Psoas muscle (tissue), 8 donors: ENCODE results near the gene AKR1B15. TPM values are rescaled to one million over a fixed set of nuclear protein-coding genes. Genes with fewer than 3 reads are reported as not detected.

Experiments used
- ATAC-seq, 4 donors: fragments of 200-7000 bp; cut with Tn5 transposase; one replicate each; pipeline ENCODE4 v1.9.1; 2020; ENCODE audit warnings: moderate library complexity in 3 of 4, mild to moderate bottlenecking in 2 of 4
- DNase-seq, 2 donors: peaks; one replicate each; pipeline ENCODE4 v3.0.0-alpha.2; 2020
- H3K27ac ChIP-seq: fragments of 200-600 bp; one replicate; pipeline ENCODE4 v1.8.0; 2022
- H3K27me3 ChIP-seq, 3 donors: fragments of 200-600 bp in 1 of 3; one replicate each; pipeline versions ENCODE4 v1.6.1 to v1.8.0; 2013 to 2022; ENCODE audit warnings: low read length in 2 of 3, mild to moderate bottlenecking in 2 of 3, moderate library complexity in 1 of 3; ENCODE audit not compliant: insufficient read depth in 3 of 3
- H3K36me3 ChIP-seq, 2 donors: fragments of 200-600 bp in 1 of 2; one replicate each; pipeline versions ENCODE4 v1.6.1 to v1.8.0; 2013 to 2022; ENCODE audit warnings: low read depth in 1 of 2, mild to moderate bottlenecking in 1 of 2, moderate library complexity in 1 of 2; ENCODE audit not compliant: insufficient read depth in 1 of 2
- H3K4me1 ChIP-seq: fragments of 200-600 bp; one replicate; pipeline ENCODE4 v1.8.0; 2022
- H3K4me3 ChIP-seq: fragments of 200-600 bp; one replicate; pipeline ENCODE4 v1.8.0; 2022; ENCODE audit warnings: mild to moderate bottlenecking
- H3K9me3 ChIP-seq: fragments of 200-600 bp; one replicate; pipeline ENCODE4 v1.8.0; 2022
- WGBS, 3 donors: extraction: QIAGEN DNeasy Blood & Tissue Kit; methylation state at CpG; one replicate each; pipeline versions ENCODE4 v1.1.6 to v1.1.7; 2013; 5-methylcytosine and 5-hydroxymethylcytosine counted together
- intact Hi-C, 2 donors: fragments of 100-400 bp; cut with DNase I; formaldehyde crosslinking; loops; one replicate each; pipeline versions ENCODE4 v1.11.0 to v1.14.2; 2022
- polyA plus RNA-seq, 3 donors: library from polyadenylated mRNA; stranded (reverse); fragments of 200-250 nt; gene quantifications; one replicate each; pipeline ENCODE4 v1.2.3, GENCODE V29; 2013
- total RNA-seq, 4 donors: library from RNA; stranded (reverse); fragmentation: NEBNext Ultra II Directional in 2 of 4; extraction: Animal tissue kit (Norgen Biotek cat#: 25700) in 2 of 4; gene quantifications; one replicate each; pipeline versions ENCODE4 v1.2.1 to v1.2.4, GENCODE V29; 2021 to 2023
- TF ChIP-seq, protein P1 (sequence below): fragments of 200-600 bp; IDR thresholded peaks from one replicate; pipeline ENCODE4 v1.8.0; 2022; ENCODE audit warnings: antibody characterized with exemption
- donor health status: healthy with polysubstance abuse.
- donor health status: DM: no; HTN: no; CAD: no; lungs with moderate emphysema.
- donor health status: Bipolar disorder and iron deficiency.
- donor health status: healthy.
- donor health status: DM: yes; HTN: yes; CAD: no.
- donor health status: DM: no; HTN: no; CAD: no.
- donor health status: DM: no; HTN: no; CAD: no.
- donor health status: DM: yes; HTN: yes; CAD: no.

AKR1B15 gene
- total and polyA plus RNA-seq, 7 donors, result 6.5 to 49.9 (median 16.5) TPM

DNA sequence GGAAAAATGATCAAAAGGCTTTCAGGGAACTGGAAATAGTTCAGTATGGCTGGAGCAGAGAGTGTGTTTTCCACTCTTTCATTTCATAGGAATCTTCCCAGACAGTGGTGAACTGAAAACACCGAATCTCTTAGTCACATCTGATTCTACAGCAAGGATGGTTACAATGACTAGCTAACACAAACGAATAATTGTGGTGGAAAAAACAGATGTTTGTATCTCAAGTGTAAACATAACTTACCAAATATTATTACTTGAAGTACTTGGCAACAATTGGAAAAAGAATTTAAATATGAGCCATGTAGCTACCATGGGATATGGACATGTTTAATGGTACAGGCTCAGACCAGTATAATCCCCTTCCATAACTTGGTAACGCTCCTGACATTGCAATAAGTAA, 76.6 kb downstream of the AKR1B15 start:
- intact Hi-C loops, result no loop called here
- WGBS, 3 donors, result 59 to 61% (median 60%) methylated on average over 3 of the region's 3 CpGs
- no peak overlapping the region for H3K27ac ChIP-seq
- DNase-seq, result no peak
- H3K9me3 ChIP-seq, result no peaks in the 10 kb centered on the region
- H3K36me3 ChIP-seq, result no peaks in the 10 kb centered on the region
- H3K27me3 ChIP-seq, result peaks cover 3 to 6% (median 5%) of the 10 kb centered on the region in 3 donors
- TF ChIP-seq, protein P1, sequence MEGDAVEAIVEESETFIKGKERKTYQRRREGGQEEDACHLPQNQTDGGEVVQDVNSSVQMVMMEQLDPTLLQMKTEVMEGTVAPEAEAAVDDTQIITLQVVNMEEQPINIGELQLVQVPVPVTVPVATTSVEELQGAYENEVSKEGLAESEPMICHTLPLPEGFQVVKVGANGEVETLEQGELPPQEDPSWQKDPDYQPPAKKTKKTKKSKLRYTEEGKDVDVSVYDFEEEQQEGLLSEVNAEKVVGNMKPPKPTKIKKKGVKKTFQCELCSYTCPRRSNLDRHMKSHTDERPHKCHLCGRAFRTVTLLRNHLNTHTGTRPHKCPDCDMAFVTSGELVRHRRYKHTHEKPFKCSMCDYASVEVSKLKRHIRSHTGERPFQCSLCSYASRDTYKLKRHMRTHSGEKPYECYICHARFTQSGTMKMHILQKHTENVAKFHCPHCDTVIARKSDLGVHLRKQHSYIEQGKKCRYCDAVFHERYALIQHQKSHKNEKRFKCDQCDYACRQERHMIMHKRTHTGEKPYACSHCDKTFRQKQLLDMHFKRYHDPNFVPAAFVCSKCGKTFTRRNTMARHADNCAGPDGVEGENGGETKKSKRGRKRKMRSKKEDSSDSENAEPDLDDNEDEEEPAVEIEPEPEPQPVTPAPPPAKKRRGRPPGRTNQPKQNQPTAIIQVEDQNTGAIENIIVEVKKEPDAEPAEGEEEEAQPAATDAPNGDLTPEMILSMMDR, result no peak
- H3K4me3 ChIP-seq, result no peak overlapping the region
- no peak for ATAC-seq
- H3K4me1 ChIP-seq, result no peaks in the 10 kb centered on the region

DNA sequence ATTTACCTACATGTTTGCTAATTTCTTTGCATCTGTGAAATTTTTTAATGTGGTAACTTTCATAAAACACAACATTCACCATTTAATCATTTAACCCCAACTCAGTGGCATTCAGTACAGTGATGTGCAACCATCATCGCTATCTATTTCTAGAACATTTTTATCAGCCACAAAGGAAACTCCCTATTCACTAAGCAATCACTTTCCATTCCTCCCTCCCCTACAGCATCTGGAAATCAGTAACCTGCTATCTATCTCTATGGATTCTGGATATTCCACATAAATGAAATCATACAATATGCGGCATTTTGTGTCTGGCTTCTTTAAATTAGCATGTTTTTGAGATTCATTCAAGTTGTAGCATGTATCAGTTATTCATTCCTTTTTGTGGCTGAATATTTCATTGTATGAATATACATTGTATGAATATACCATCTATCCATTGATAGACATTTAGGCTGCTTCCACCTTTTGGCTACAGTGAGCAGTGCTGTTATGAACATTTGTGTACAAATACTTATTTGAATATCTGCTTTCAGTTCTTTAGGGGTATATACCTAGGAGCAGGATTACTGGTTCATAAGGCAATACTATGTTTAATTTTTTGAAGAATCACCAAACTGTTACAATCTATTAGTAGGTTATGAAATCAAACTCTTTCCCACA, 78.3 kb downstream of the AKR1B15 start:
- DNase-seq, result no peak
- no peak for ATAC-seq

DNA sequence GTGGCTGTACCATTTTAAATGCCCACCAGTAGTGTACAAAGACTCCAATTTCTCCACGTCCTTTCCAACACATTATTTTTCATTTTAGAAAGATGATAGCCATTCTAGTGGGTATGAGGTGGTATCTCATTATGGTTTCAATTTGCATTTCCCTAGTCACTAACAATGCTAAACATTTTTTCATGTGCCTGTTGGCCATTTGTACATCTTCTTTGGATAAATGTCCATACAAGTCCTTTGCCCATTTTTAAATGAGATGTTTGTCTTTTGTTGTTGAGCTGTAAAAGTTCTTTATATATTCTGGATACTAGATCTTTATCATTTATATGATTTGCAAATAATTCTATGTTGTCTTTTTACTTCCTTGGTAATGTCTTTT, 78.9 kb downstream of the AKR1B15 start:
- TF ChIP-seq, protein P1, result no peak
- no peak for ATAC-seq

More for the DNA sequence above, 78.3 kb downstream of the AKR1B15 start:
- Histone ChIP-seq H3K27ac (no peak overlapping the region), H3K4me1 (no peaks in the 10 kb centered on the region), H3K9me3 (no peaks in the 10 kb centered on the region), H3K36me3 (no peaks in the 10 kb centered on the region), H3K4me3 (no peak overlapping the region), H3K27me3 (peaks cover 2 to 6% (median 5%) of the 10 kb centered on the region in 3 donors)
- TF ChIP-seq, protein P1, result no peak
- 60 to 93% (median 93%) methylated on average over 2 of the region's 2 CpGs for WGBS, 3 donors
- intact Hi-C loops, result no loop called here

DNA sequence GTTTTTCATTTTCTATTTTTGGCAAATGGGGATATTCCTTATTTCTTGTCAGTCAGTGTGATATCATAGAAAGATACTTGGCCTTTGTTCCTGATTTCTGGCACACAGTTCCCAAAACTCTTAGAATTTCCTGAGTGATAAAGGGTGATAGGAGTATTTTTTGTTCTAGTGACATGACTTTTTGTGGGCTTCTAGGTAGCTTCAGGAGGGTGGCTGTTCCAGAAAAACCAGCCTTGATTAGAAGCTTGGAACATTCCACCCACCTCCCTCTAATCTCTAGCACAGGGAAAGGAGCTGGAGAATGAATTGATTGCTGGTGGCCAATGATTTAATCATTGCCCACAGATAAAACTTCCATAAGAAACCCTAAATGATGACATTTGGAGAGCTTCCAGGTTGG, 80.5 kb downstream of the AKR1B15 start:
- peaks cover 0 to 6% (median 5%) of the 10 kb centered on the region in 3 donors for H3K27me3 ChIP-seq
- no peaks in the 10 kb centered on the region for H3K4me1 ChIP-seq
- TF ChIP-seq, protein P1, result no peak
- H3K9me3 ChIP-seq, result no peaks in the 10 kb centered on the region
- intact Hi-C loops, result no loop called here
- ATAC-seq (no peak), DNase-seq (no peak)
- no peaks in the 10 kb centered on the region for H3K36me3 ChIP-seq
- no peak overlapping the region for H3K27ac ChIP-seq
- H3K4me3 ChIP-seq, result no peak overlapping the region

More for the DNA sequence above, 78.9 kb downstream of the AKR1B15 start:
- H3K36me3 ChIP-seq, result no peaks in the 10 kb centered on the region
- H3K27ac ChIP-seq, result no peak overlapping the region
- H3K9me3 ChIP-seq, result no peaks in the 10 kb centered on the region
- 0% methylated on average over 1 of the region's 1 CpG for WGBS, 3 donors
- DNase-seq, result no peak
- intact Hi-C loops, result no loop called here
- H3K4me1 ChIP-seq, result no peaks in the 10 kb centered on the region
- H3K27me3 ChIP-seq, result peaks cover 0 to 6% (median 5%) of the 10 kb centered on the region in 3 donors
- no peak overlapping the region for H3K4me3 ChIP-seq

Other genes with a start within 250 kb of the AKR1B15 start
- 1 to 10 TPM; 3.6 to 6.8 (median 5.4) TPM for gene SLC35B4, start 232.2 kb upstream of the AKR1B15 start, total RNA-seq
- gene SLC35B4, start 232.2 kb upstream of the AKR1B15 start, polyA plus RNA-seq, result 1 to 10 TPM; 2.1 to 4.0 (median 3.0) TPM
- gene AKR1B1, start 90.0 kb upstream of the AKR1B15 start, total RNA-seq, result 100 to 1,000 TPM; 188 to 266 (median 197) TPM
- gene AKR1B1, start 90.0 kb upstream of the AKR1B15 start, polyA plus RNA-seq, result 100 to 1,000 TPM; 147 to 274 (median 216) TPM
- gene AKR1B10, start 21.5 kb upstream of the AKR1B15 start, total RNA-seq, result 10 to 100 TPM in 3 of 4 donors, 1 to 10 TPM in 1; 9.0 to 29.5 (median 20.7) TPM
- gene AKR1B10, start 21.5 kb upstream of the AKR1B15 start, polyA plus RNA-seq, result 10 to 100 TPM in 2 of 3 donors, 1 to 10 TPM in 1; 7.2 to 19.2 (median 10.1) TPM
- gene BPGM, start 97.7 kb downstream of the AKR1B15 start, total RNA-seq, result 10 to 100 TPM; 10.1 to 14.9 (median 12.4) TPM
- gene BPGM, start 97.7 kb downstream of the AKR1B15 start, polyA plus RNA-seq, result 10 to 100 TPM; 25.3 to 55.7 (median 54.4) TPM
- gene CALD1, start 230.5 kb downstream of the AKR1B15 start, total RNA-seq, result 10 to 100 TPM; 25.0 to 59.5 (median 33.3) TPM
- 10 to 100 TPM; 16.8 to 24.7 (median 17.9) TPM for gene CALD1, start 230.5 kb downstream of the AKR1B15 start, polyA plus RNA-seq